GM12878 (cell line): ENCODE data around the gene SEC11A. TPM values are rescaled to one million over a fixed set of nuclear protein-coding genes. Genes with fewer than 3 reads are reported as not detected.

Source experiments
- ATAC-seq: fragments of 200-7000 bp; cut with Tn5 transposase; 3 replicates; pipeline ENCODE4 v1.9.1; 2020; ENCODE audit warnings: mild to moderate bottlenecking, moderate library complexity
- BruUV-seq: library from RNA; stranded (reverse); fragments of 400-500 nt; replicated peaks from 2 replicates; lab custom pipeline; 2021; lab: Mats Ljungman, UMichigan
- CTCF ChIA-PET: fragments of 300-600 bp; sonication (Branson Sonifier 250); formaldehyde crosslinking; extraction: SDS; loops from one replicate; lab custom pipeline; 2021; ENCODE audit warnings: inconsistent platforms; lab: Yijun Ruan, JAX
- POLR2A ChIA-PET: fragments of 350-600 bp; formaldehyde crosslinking; extraction: SDS; loops from one replicate; lab custom pipeline; 2021; ENCODE audit warnings: inconsistent platforms; lab: Charles Lee
- RAD21 ChIA-PET: fragments of 300-600 bp; sonication (Branson Sonifier 250); formaldehyde crosslinking; loops from one replicate; lab custom pipeline; 2023; ENCODE audit warnings: antibody characterized with exemption; ENCODE audit not compliant: unreplicated experiment; lab: Charles Lee
- SMC1A ChIA-PET: fragments of 300-600 bp; sonication (Branson Sonifier 250); formaldehyde crosslinking; loops from one replicate; lab custom pipeline; 2023; ENCODE audit not compliant: unreplicated experiment, uncharacterized antibody; lab: Charles Lee
- DNase-seq: peaks from one replicate; pipeline ENCODE4 v3.0.0-alpha.2; 2011; ENCODE audit warnings: low read depth, low spot score
- FAIRE-seq: peaks from 3 replicates; lab custom pipeline; 2011; peaks lifted over from hg19 to GRCh38; lab: Jason Lieb, UNC
- H2AFZ ChIP-seq: 2 replicates; pipeline ENCODE4 v1.6.0; 2011; ENCODE audit warnings: low read depth, low read length, control low read depth; ENCODE audit not compliant: control insufficient read depth
- H3K27ac ChIP-seq: 2 replicates; pipeline ENCODE4 v1.5.1; 2011; ENCODE audit warnings: control low read depth; ENCODE audit not compliant: control insufficient read depth, insufficient read depth
- H3K27me3 ChIP-seq, 2 experiments: replicated peaks in 1 of 2; 2 replicates each; pipeline versions ENCODE4 v1.6.0 to v1.6.1; 2011; ENCODE audit warnings: low read length in 1 of 2; ENCODE audit not compliant: control insufficient read depth in 2 of 2, insufficient read depth in 2 of 2
- H3K36me3 ChIP-seq, 2 experiments: 2 replicates each; pipeline ENCODE4 v1.5.1; 2011; ENCODE audit warnings: low read length in 1 of 2; ENCODE audit not compliant: control insufficient read depth in 2 of 2, insufficient read depth in 2 of 2
- H3K4me1 ChIP-seq: 2 replicates; pipeline ENCODE4 v1.6.1; 2011; ENCODE audit warnings: mild to moderate bottlenecking, low read length, moderate library complexity, mixed read lengths; ENCODE audit not compliant: control insufficient read depth, insufficient read depth
- H3K4me2 ChIP-seq: 2 replicates; pipeline ENCODE4 v1.6.0; 2011; ENCODE audit warnings: control low read depth; ENCODE audit not compliant: control insufficient read depth, insufficient read depth
- H3K4me3 ChIP-seq: fragments of 200-600 bp; sonication (generic); 2 replicates; pipeline ENCODE4 v1.5.1; 2016
- H3K79me2 ChIP-seq: 2 replicates; pipeline ENCODE4 v1.6.0; 2011; ENCODE audit warnings: low read length; ENCODE audit not compliant: control insufficient read depth, insufficient read depth
- H3K9ac ChIP-seq: 2 replicates; pipeline ENCODE4 v1.8.0; 2011; ENCODE audit warnings: low read length, control low read depth, mixed read lengths; ENCODE audit not compliant: control insufficient read depth, insufficient read depth
- H3K9me3 ChIP-seq: replicated peaks from 3 replicates; pipeline ENCODE4 v1.5.1; 2011; ENCODE audit warnings: mild to moderate bottlenecking, low read length; ENCODE audit not compliant: control insufficient read depth, insufficient read depth
- H4K20me1 ChIP-seq: 2 replicates; pipeline ENCODE4 v1.6.0; 2011; ENCODE audit not compliant: control insufficient read depth, insufficient read depth
- BRCA1 ChIP-seq: IDR thresholded peaks from 2 replicates; pipeline ENCODE4 v1.6.1; 2011; ENCODE audit warnings: low read depth, low read length, improper control_type of control experiment
- FOS ChIP-seq: IDR thresholded peaks from 3 replicates; pipeline ENCODE4 v1.6.1; 2011; ENCODE audit warnings: borderline replicate concordance; ENCODE audit not compliant: insufficient read length; ENCODE audit errors: extremely low read depth
- JUNB ChIP-seq: IDR thresholded peaks from 2 replicates; pipeline ENCODE4 v1.6.1; 2016; ENCODE audit warnings: antibody characterized with exemption, mild to moderate bottlenecking
- NFIC ChIP-seq: IDR thresholded peaks from 2 replicates; pipeline ENCODE4 v1.6.1; 2012; ENCODE audit warnings: low read depth, mild to moderate bottlenecking, inconsistent platforms, low read length, moderate library complexity
- WGBS: methylation state at CpG from one replicate; pipeline ENCODE4 v1.1.6; 2016; ENCODE audit warnings: low lambda C conversion rate; ENCODE audit not compliant: insufficient replicate concordance, insufficient coverage; ENCODE audit errors: missing lambda C conversion rate; 5-methylcytosine and 5-hydroxymethylcytosine counted together
- in situ Hi-C: fragments of 300-500 bp; cut with MboI; formaldehyde crosslinking; loops from 9 replicates; pipeline ENCODE4 v1.14.3; 2018; ENCODE audit warnings: mixed read lengths
- intact Hi-C: fragments of 100-400 bp; cut with micrococcal nuclease; formaldehyde crosslinking; loops from one replicate; pipeline ENCODE4 v1.14.2; 2022; ENCODE audit not compliant: unreplicated experiment
- polyA plus RNA-seq, 11 experiments: library from polyadenylated mRNA; depleted of rRNA in 4 of 11; unstranded in 6 of 11; stranded (reverse) in 5 of 11; fragments of >200 nt; fragmentation: Nextera tagmentation in 4 of 11; fragmentation: Illumina TruSeq in 1 of 11; extraction: Ambion mirVana in 4 of 11; extraction: Trizol in 1 of 11; gene quantifications; 1 replicate in 1 of 11; 2 replicates in 10 of 11; pipeline versions ENCODE4 v1.2.1 to v1.2.3, GENCODE V29; 2011 to 2016; ENCODE audit warnings: inconsistent platforms in 2 of 11, missing spikeins in 2 of 11, low read depth in 1 of 11
- total RNA-seq, 4 experiments: library from RNA; depleted of rRNA in 3 of 4; stranded (reverse); fragments of >200 nt in 3 of 4; fragmentation: Illumina TruSeq in 1 of 4; extraction: Trizol in 1 of 4; gene quantifications; 2 replicates each; pipeline versions ENCODE4 v1.2.1 to v1.2.3, GENCODE V29; 2013 to 2021
- TF ChIP-seq, protein P1 (sequence below): fragments of 450-650 bp; IDR thresholded peaks from 2 replicates; pipeline ENCODE4 v1.6.1; 2016; ENCODE audit warnings: mild to moderate bottlenecking
- TF ChIP-seq, protein P2 (sequence below): fragments of 450-650 bp; IDR thresholded peaks from 2 replicates; pipeline ENCODE4 v1.6.1; 2017; ENCODE audit warnings: low read depth, mild to moderate bottlenecking, moderate library complexity
- TF ChIP-seq, protein P3 (sequence below): IDR thresholded peaks from 2 replicates; pipeline ENCODE4 v1.6.1; 2012; ENCODE audit warnings: low read depth, low read length, improper control_type of control experiment

The SEC11A gene
- total and polyA plus RNA-seq, 10 of the 15 experiments (the other 5 are each of a cell fraction or from before 2014, with no cell fraction given) = 99.2 to 159 (median 143) TPM

DNA sequence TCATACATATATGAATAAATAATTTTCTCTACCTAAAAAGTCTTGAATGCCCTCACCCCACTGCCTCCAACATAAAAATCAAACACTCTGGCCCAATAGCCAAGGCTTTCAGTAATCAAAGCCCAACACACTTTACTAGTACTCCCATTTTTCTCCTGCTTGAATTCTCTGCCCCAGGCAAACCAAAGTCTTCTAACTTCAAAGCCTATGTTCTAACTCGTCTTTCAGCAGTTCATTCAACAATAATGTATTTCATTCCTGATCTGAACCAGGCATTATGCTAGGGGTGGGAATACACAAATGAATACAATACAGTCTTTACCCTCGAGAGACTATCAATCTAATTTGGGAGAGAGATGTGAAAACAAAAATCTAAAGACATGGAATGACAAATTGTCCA, 21.1 kb upstream of the SEC11A start:
- Histone ChIP-seq H3K9ac (no peak overlapping the region), H3K27ac (peak overlapping the region; percentile 85; the same call in 1 of the 2 replicates), H3K36me3 (no peaks in the 10 kb centered on the region), H3K4me3 (no peak overlapping the region), H4K20me1 (no peaks in the 10 kb centered on the region), H2AFZ (0 out of 2 replicates have a peak overlapping the region, but pooled peaks have one; percentile 5), H3K79me2 (no peaks in the 10 kb centered on the region), H3K27me3 (no peaks in the 10 kb centered on the region), H3K4me2 (no peak overlapping the region), H3K9me3 (no peaks in the 10 kb centered on the region), H3K4me1 (peaks cover 28% of the 10 kb centered on the region)
- SMC1A ChIA-PET = interaction anchor here (1.0 to 6.6 kb wide), 5 partner anchors 10 to 28 kb away, joined by 3 to 60 read pairs (median 4); partner anchors contain the start of gene SEC11A
- BruUV-seq = no TSS peak
- TF ChIP-seq, protein P1, sequence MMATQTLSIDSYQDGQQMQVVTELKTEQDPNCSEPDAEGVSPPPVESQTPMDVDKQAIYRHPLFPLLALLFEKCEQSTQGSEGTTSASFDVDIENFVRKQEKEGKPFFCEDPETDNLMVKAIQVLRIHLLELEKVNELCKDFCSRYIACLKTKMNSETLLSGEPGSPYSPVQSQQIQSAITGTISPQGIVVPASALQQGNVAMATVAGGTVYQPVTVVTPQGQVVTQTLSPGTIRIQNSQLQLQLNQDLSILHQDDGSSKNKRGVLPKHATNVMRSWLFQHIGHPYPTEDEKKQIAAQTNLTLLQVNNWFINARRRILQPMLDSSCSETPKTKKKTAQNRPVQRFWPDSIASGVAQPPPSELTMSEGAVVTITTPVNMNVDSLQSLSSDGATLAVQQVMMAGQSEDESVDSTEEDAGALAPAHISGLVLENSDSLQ = no peak
- TF ChIP-seq FOS (no peak), BRCA1 (no peak), JUNB (no peak), NFIC (no peak)
- TF ChIP-seq, protein P2, sequence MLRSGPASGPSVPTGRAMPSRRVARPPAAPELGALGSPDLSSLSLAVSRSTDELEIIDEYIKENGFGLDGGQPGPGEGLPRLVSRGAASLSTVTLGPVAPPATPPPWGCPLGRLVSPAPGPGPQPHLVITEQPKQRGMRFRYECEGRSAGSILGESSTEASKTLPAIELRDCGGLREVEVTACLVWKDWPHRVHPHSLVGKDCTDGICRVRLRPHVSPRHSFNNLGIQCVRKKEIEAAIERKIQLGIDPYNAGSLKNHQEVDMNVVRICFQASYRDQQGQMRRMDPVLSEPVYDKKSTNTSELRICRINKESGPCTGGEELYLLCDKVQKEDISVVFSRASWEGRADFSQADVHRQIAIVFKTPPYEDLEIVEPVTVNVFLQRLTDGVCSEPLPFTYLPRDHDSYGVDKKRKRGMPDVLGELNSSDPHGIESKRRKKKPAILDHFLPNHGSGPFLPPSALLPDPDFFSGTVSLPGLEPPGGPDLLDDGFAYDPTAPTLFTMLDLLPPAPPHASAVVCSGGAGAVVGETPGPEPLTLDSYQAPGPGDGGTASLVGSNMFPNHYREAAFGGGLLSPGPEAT = no peak
- TF ChIP-seq, protein P3, sequence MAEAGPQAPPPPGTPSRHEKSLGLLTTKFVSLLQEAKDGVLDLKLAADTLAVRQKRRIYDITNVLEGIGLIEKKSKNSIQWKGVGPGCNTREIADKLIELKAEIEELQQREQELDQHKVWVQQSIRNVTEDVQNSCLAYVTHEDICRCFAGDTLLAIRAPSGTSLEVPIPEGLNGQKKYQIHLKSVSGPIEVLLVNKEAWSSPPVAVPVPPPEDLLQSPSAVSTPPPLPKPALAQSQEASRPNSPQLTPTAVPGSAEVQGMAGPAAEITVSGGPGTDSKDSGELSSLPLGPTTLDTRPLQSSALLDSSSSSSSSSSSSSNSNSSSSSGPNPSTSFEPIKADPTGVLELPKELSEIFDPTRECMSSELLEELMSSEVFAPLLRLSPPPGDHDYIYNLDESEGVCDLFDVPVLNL = no peak
- ATAC-seq (no peak), DNase-seq (no peak), FAIRE-seq (no peak)
- POLR2A ChIA-PET = no interaction called here
- WGBS = 55% methylated on average over 2 of the region's 2 CpGs
- intact Hi-C loops (no loop called here), in situ Hi-C loops (no loop called here)
- CTCF ChIA-PET = interaction anchor here (2.5 to 7.1 kb wide), 2 partner anchors 10 to 21 kb away, joined by 10 to 35 read pairs; partner anchors contain the start of gene SEC11A
- RAD21 ChIA-PET = interaction anchor here (4.1 to 6.6 kb wide), 2 partner anchors 14 to 21 kb away, joined by 31 to 53 read pairs; partner anchors contain the start of gene SEC11A
